Thyroid gland (tissue), 4 donors: ENCODE measurements around the gene RNF166. TPM values are rescaled to one million over a fixed set of nuclear protein-coding genes. Genes with fewer than 3 reads are reported as not detected.

ENCODE experiments used
- DNase-seq, 2 donors: peaks; one replicate each; pipeline ENCODE4 v3.0.0-alpha.2; 2019
- H3K27ac ChIP-seq, 3 donors: fragments of 200-600 bp; sonication (generic); 1 replicate in 2 of 3; 2 replicates in 1 of 3; pipeline ENCODE4 v1.5.1; 2016 to 2019; ENCODE audit warnings: mild to moderate bottlenecking in 1 of 3, moderate library complexity in 1 of 3
- H3K27me3 ChIP-seq: fragments of 200-600 bp; sonication (generic); one replicate; pipeline ENCODE4 v1.5.1; 2019
- H3K36me3 ChIP-seq, 2 donors: fragments of 200-600 bp; sonication (generic); one replicate each; pipeline ENCODE4 v1.5.1; 2016 to 2019
- H3K4me1 ChIP-seq, 2 donors: fragments of 200-600 bp; sonication (generic); one replicate each; pipeline ENCODE4 v1.5.1; 2017 to 2019
- H3K4me3 ChIP-seq, 3 donors: fragments of 200-600 bp; sonication (generic); replicated peaks in 1 of 3; 1 replicate in 2 of 3; 2 replicates in 1 of 3; pipeline ENCODE4 v1.5.1; 2016; ENCODE audit warnings: mild to moderate bottlenecking in 1 of 3
- H3K9me3 ChIP-seq: fragments of 200-600 bp; sonication (generic); one replicate; pipeline ENCODE4 v1.5.1; 2017
- POLR2A ChIP-seq, 2 donors: fragments of 450-650 bp; IDR thresholded peaks; one replicate each; pipeline ENCODE4 v1.6.1; 2017; ENCODE audit warnings: antibody characterized with exemption in 2 of 2, mild to moderate bottlenecking in 2 of 2, moderate library complexity in 1 of 2
- WGBS, 2 donors: methylation state at CpG; one replicate each; pipeline ENCODE4 v1.1.5; 2017; 5-methylcytosine and 5-hydroxymethylcytosine counted together
- intact Hi-C: fragments of 100-400 bp; cut with DNase I; formaldehyde crosslinking; loops from one replicate; pipeline ENCODE4 v1.15.1; 2023
- total RNA-seq, 4 donors: library from RNA; depleted of rRNA; stranded (reverse); fragments of >200 nt; gene quantifications; one replicate each; pipeline ENCODE4 v1.2.3, GENCODE V29; 2016
- TF ChIP-seq, protein P1 (sequence below), 6 experiments: fragments of 200-600 bp in 3 of 6; fragments of 450-650 bp in 3 of 6; sonication (generic) in 3 of 6; IDR thresholded peaks; one replicate each; pipeline ENCODE4 v1.5.1; 2016 to 2019; ENCODE audit warnings: antibody characterized with exemption in 6 of 6, mild to moderate bottlenecking in 2 of 6, inconsistent platforms in 1 of 6, moderate library complexity in 1 of 6

RNF166 gene
- total RNA-seq, 4 donors from 2014 or later: 12.5 to 26.8 (median 19.1) TPM

DNA sequence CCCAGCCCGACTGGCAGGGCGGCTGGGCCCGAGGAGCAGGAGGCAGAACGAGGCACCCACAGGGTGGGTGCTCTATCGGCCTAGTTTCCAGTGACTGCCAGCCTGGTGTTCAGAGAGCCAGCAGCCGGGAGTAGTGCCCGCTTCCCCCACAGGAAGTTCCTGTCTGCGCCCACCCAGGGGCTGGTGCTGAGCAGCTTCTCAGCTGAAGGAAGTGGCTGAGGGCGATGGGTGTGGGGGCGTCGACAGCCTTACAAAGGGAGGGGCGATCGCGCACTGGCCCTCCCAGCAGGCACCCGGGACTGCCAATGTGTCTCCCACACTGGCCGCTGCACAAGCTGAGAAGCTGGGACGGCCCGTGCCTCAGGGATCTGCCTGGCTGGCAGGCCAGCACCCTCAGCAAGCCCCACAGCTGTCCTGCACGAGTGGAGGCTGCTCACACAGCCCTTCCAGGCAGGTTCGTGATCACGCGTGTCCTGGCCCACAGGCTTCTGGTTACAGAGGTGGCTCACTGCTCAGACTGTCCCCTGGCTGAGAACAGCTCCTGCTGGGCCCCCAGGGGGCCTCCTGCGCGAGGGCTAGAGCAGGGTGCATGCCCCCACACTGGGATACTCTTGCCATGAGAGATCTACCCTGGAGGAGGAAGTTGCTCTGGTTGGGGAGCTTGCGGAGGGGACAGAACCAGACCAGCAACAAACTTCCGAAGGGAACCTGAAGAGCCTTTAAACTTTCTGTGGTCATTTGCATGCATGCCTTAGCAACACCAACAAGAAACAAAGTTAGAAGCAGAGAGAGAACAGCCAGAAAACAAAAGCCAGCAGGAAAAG is 2.5 kb downstream of the RNF166 start:
- TF ChIP-seq POLR2A (IDR thresholded peaks at IDR 0.05): no peak
- TF ChIP-seq, protein P1, sequence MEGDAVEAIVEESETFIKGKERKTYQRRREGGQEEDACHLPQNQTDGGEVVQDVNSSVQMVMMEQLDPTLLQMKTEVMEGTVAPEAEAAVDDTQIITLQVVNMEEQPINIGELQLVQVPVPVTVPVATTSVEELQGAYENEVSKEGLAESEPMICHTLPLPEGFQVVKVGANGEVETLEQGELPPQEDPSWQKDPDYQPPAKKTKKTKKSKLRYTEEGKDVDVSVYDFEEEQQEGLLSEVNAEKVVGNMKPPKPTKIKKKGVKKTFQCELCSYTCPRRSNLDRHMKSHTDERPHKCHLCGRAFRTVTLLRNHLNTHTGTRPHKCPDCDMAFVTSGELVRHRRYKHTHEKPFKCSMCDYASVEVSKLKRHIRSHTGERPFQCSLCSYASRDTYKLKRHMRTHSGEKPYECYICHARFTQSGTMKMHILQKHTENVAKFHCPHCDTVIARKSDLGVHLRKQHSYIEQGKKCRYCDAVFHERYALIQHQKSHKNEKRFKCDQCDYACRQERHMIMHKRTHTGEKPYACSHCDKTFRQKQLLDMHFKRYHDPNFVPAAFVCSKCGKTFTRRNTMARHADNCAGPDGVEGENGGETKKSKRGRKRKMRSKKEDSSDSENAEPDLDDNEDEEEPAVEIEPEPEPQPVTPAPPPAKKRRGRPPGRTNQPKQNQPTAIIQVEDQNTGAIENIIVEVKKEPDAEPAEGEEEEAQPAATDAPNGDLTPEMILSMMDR (IDR thresholded peaks at IDR 0.05): no peak
- H3K27ac ChIP-seq: no peak overlapping the region
- DNase-seq: peak in 1 of 2 donors; percentile 26
- H3K27me3 ChIP-seq: no peaks in the 10 kb centered on the region
- 74% methylated on average over 5 to 13 of the region's 26 CpGs for WGBS, 2 donors
- intact Hi-C loops: no loop called here
- H3K4me3 ChIP-seq: no peak overlapping the region
- no peaks in the 10 kb centered on the region for H3K9me3 ChIP-seq
- peaks cover 17 to 44% of the 10 kb centered on the region in 2 donors for H3K4me1 ChIP-seq
- peaks cover 0 to 11% of the 10 kb centered on the region in 2 donors for H3K36me3 ChIP-seq

DNA sequence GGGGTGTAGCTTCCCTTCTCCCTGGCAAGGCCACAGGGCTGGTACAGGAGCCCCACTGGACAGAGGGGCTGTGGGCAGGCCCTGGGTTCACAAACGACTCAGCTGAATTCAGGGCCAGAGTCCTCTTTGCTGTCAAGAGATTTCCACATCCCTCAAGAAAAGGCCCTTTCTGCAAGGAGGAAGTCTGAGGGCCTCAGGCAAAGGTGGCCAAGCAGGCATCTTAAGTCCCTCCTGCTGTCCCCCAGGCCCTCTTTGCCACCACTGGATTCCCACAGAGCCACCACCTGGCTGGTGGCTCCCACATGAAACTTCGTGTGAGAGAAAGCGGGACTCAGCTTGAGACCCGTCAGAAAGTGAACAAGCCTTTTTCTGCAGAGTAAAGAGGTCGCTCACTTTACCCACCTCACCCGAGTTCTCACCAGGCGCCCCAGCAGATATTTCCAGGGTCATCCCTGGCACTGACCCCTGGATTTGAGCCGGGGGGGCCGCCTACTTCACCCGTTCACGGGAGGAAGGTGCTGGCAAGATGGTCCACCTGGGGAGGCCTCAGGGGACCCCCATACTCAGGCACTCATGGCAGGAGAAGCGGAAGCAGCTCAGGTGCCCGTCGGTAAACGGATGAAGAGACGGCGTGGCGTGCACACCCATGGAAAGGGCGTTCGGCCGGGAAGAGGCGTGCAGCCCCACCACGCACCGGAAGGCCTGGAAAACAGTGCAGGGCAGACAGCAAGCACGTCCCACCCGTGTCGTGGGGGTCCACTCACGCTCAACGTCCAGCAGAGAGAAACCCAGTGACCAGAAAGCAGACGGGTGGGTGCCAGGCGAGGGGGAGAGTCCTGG is 3.6 kb downstream of the RNF166 start:
- no peak overlapping the region for H3K27ac ChIP-seq
- intact Hi-C loops: no loop called here
- H3K36me3 ChIP-seq: peaks cover 0 to 22% of the 10 kb centered on the region in 2 donors
- 91 to 93% methylated on average over 28 to 30 of the region's 31 CpGs for WGBS, 2 donors
- H3K9me3 ChIP-seq: no peaks in the 10 kb centered on the region
- DNase-seq: no peak
- no peak for TF ChIP-seq POLR2A (IDR thresholded peaks at IDR 0.05)
- TF ChIP-seq, protein P1 (IDR thresholded peaks at IDR 0.05): no peak
- H3K27me3 ChIP-seq: no peaks in the 10 kb centered on the region
- H3K4me1 ChIP-seq: peaks cover 17 to 44% of the 10 kb centered on the region in 2 donors
- no peak overlapping the region for H3K4me3 ChIP-seq

DNA sequence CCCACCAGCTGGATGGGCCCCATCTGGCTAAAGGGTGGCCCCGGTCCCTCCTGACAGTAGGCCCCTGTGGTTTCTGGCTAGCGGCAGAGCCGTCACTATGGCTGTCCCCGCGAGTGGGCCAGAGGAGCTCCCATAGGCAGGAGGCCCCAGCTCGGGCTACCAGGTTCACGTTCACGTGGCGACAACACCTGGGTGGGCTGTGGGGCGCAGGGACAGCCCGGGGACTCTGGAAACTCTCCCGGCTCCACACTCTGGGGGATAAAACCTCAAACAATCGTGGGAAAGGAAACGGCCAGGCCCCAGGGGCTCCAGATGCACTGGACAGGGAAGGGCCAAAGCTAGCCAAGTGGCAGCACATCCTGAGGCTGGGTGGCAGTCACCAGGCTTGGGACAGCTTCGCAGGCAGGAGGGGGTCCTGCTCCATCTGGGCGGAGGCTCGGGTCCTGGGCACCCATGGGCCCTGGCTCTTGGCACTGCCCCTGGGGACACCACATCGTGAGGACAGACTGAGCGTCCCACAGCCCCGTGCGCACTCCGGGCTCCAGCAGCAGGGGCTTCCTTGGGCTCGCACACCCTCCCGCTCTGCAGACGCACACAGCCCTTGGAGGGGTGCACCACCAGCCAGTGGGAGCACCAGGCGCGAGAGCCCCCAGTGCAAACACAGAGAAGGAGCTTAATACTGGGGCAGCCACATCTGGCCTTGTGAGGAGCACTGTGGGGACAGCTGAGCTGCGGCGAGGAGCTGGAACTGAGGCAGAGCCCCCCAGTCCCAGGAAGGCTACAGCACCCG is 4.4 kb downstream of the RNF166 start:
- TF ChIP-seq, protein P1 (IDR thresholded peaks at IDR 0.05): no peak
- no peak for TF ChIP-seq POLR2A (IDR thresholded peaks at IDR 0.05)
- Histone ChIP-seq H3K36me3 (peaks cover 6 to 29% of the 10 kb centered on the region in 2 donors), H3K9me3 (no peaks in the 10 kb centered on the region), H3K27me3 (no peaks in the 10 kb centered on the region), H3K4me3 (no peak overlapping the region), H3K27ac (peak overlapping the region in 2 of 3 donors; percentile 41 to 52), H3K4me1 (peaks cover 10 to 36% of the 10 kb centered on the region in 2 donors)
- DNase-seq: no peak
- 77 to 87% methylated on average over 9 to 17 of the region's 30 CpGs for WGBS, 2 donors
- intact Hi-C loops: no loop called here

GRCh38 chr16:88700636-88701482 is 5.3 kb downstream of the RNF166 start:
- peak; percentile 73 for DNase-seq
- intact Hi-C loops: no loop called here
- H3K4me3 ChIP-seq: no peak overlapping the region
- peaks cover 8 to 29% of the 10 kb centered on the region in 2 donors for H3K36me3 ChIP-seq
- H3K4me1 ChIP-seq: peaks cover 9 to 35% of the 10 kb centered on the region in 2 donors
- WGBS, 2 donors: 57 to 100% methylated on average over 4 to 35 of the region's 42 CpGs
- TF ChIP-seq, protein P1 (IDR thresholded peaks at IDR 0.05): no peak
- no peak for TF ChIP-seq POLR2A (IDR thresholded peaks at IDR 0.05)
- H3K27ac ChIP-seq: peak overlapping the region in 2 of 3 donors; percentile 41 to 52
- no peaks in the 10 kb centered on the region for H3K9me3 ChIP-seq
- H3K27me3 ChIP-seq: no peaks in the 10 kb centered on the region
